Measurements from ENCODE around the gene CIZ1.

GRCh38 chr9:128163027-128163515 is 28.3 kb downstream of the CIZ1 start:
- TF ChIP-seq, protein P1, sequence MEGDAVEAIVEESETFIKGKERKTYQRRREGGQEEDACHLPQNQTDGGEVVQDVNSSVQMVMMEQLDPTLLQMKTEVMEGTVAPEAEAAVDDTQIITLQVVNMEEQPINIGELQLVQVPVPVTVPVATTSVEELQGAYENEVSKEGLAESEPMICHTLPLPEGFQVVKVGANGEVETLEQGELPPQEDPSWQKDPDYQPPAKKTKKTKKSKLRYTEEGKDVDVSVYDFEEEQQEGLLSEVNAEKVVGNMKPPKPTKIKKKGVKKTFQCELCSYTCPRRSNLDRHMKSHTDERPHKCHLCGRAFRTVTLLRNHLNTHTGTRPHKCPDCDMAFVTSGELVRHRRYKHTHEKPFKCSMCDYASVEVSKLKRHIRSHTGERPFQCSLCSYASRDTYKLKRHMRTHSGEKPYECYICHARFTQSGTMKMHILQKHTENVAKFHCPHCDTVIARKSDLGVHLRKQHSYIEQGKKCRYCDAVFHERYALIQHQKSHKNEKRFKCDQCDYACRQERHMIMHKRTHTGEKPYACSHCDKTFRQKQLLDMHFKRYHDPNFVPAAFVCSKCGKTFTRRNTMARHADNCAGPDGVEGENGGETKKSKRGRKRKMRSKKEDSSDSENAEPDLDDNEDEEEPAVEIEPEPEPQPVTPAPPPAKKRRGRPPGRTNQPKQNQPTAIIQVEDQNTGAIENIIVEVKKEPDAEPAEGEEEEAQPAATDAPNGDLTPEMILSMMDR (IDR thresholded peaks at IDR 0.05), result no peak
- TF ChIP-seq EZH2 (IDR thresholded peaks at IDR 0.05) (no peak), EZH2phosphoT487 (IDR thresholded peaks at IDR 0.05) (no peak)

Measured in neural progenitor cell (in vitro differentiated cells).